ENCODE measurements around the gene NECAB3. TPM values are rescaled to one million over a fixed set of nuclear protein-coding genes. Genes with fewer than 3 reads are reported as not detected.
A peak's percentile ranks its signal among the peaks of the same experiment; 100 is the strongest.

NECAB3 gene
- total and polyA plus RNA-seq, 2 of the 13 experiments (the other 11 are each of a cell fraction or from before 2014, with no cell fraction given): 61.5 to 65.5 TPM

GRCh38 chr20:33684533-33685327 lies 10.5 kb upstream of the NECAB3 start (continued):
- TF ChIP-seq PPARG (CRISPR knock-in tag; conservative IDR thresholded peaks at IDR 0.05): no peak
- no peak for TF ChIP-seq ZNF263 (CRISPR knock-in tag; IDR thresholded peaks at IDR 0.05)
- no peak for TF ChIP-seq KLF11 (CRISPR knock-in tag; IDR thresholded peaks at IDR 0.05)
- no peak for TF ChIP-seq JUNB (CRISPR knock-in tag; IDR thresholded peaks at IDR 0.05; ENCODE audit: borderline replicate concordance)
- TF ChIP-seq PCBP2 (optimal IDR thresholded peaks at IDR 0.05; ENCODE audit: low read depth, low read length, poor library complexity, severe bottlenecking): no peak
- no peak for TF ChIP-seq ZBTB44 (CRISPR knock-in tag; IDR thresholded peaks at IDR 0.05)
- no peak for TF ChIP-seq GATA4 (IDR thresholded peaks at IDR 0.05; ENCODE audit: borderline replicate concordance, low read depth)
- TF ChIP-seq JARID2 (CRISPR knock-in tag; IDR thresholded peaks at IDR 0.05; ENCODE audit: insufficient replicate concordance): no peak
- TF ChIP-seq ZNF605 (CRISPR knock-in tag; IDR thresholded peaks at IDR 0.05): 0 out of 2 replicates have a peak, but pooled peaks have one; percentile 30
- TF ChIP-seq KIAA2018 (CRISPR knock-in tag; IDR thresholded peaks at IDR 0.05; ENCODE audit: borderline replicate concordance): no peak
- TF ChIP-seq ZNF550 (CRISPR knock-in tag; IDR thresholded peaks at IDR 0.05; ENCODE audit: borderline replicate concordance): no peak
- TF ChIP-seq ZGPAT (CRISPR knock-in tag; IDR thresholded peaks at IDR 0.05): no peak
- TF ChIP-seq TBL1XR1 (IDR thresholded peaks at IDR 0.05; ENCODE audit: borderline replicate concordance, low read length, partially characterized antibody): no peak
- TF ChIP-seq RELA (CRISPR knock-in tag; IDR thresholded peaks at IDR 0.05): no peak
- TF ChIP-seq ZBTB26 (CRISPR knock-in tag; IDR thresholded peaks at IDR 0.05; ENCODE audit: borderline replicate concordance): 0 out of 2 replicates have a peak, but pooled peaks have one; percentile 4
- no peak for TF ChIP-seq ZNF260 (CRISPR knock-in tag; IDR thresholded peaks at IDR 0.05; ENCODE audit: borderline replicate concordance, low read depth)
